GM19395 (cell line): ENCODE results near the gene CALR.
"Not testable (repeated sequence)": the region's sequence is repeated elsewhere in the genome, so short reads cannot be mapped to it uniquely, and the experiment has no call there.

Experiments used
- ATAC-seq: cut with Tn5 transposase; IDR thresholded peaks from one replicate; pipeline ENCODE4 v1.9.1; 2021; ENCODE audit warnings: mild to moderate bottlenecking, moderate library complexity; ENCODE audit not compliant: unreplicated experiment

The CALR gene

GRCh38 chr19:12976109-12976508, 37.7 kb downstream of the CALR start:
- not testable (repeated sequence) for ATAC-seq

DNA sequence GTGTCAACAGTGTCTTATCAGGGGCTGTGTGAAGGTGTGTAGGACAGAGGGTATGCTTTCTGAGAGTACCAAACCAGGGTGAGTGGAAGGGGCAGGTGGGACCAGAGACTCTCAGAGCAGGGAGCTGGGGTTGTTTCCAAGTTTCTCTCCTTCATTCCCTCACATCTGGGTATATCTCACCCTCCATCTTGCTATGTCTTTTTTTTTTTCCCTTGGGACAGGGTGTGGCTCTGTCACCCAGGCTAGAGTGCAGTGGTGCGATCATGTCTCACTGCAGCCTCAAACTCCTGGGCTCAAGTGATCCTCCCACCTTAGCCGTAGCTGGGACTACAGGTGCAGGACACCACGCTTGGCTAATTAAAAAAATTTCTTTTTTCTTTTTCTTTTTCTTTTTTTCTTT, 41.6 kb downstream of the CALR start:
- ATAC-seq, result no peak

- ATAC-seq, result no peak
Measured at GRCh38 chr19:12982648-12983047, 44.2 kb downstream of the CALR start.

DNA sequence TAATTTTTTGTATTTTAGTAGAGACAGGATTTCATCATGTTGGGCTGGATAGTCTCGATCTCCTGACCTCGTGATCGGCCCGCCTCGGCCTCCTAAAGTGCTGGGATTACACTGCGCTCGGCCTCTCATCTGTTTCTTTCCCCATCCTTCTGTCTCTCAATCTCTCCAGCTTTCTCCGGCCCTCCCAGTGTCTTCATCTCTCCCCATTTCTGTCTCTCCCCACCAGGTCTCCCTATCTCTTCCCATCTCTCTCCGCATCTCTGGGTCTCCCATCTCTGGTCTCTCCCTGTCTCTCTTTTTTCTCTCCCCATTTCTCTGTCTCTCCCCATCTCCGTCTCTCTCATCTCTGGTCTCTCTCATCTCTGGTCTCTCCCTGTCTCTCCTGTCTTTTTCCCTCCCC, 44.7 kb downstream of the CALR start:
- no peak for ATAC-seq

DNA sequence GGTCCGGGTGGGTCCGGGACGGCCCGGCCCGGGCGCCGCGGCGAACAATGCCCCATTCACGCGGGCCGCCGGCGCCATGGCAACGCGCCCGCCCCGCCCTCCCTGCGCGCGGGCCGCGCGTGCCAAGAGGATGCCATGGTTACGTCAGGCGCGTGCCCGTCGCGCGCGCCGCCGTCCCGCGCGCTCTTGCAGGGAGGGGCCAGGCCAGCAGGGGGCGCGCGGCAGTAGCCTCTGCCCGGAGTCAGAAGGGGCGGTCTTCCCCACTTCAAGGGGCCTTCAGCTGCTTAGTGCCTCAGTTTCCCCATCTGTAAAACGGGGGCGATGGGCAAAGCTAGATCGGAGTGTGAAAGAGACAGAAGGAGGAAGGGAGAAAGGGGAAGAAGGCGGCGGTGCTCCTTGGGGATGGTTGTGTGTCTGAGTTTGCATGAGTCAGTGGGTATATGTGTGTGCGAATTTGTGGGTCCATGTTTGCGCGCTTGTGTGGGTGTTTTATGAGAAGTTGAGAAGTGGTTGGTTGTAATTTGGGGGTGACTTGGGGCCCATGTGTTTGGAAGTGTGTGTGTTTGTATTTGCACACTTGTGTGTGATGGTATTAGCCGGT, 45.2 kb downstream of the CALR start:
- ATAC-seq, result no peak

GRCh38 chr19:12984143-12984627, 45.8 kb downstream of the CALR start:
- no peak for ATAC-seq

DNA sequence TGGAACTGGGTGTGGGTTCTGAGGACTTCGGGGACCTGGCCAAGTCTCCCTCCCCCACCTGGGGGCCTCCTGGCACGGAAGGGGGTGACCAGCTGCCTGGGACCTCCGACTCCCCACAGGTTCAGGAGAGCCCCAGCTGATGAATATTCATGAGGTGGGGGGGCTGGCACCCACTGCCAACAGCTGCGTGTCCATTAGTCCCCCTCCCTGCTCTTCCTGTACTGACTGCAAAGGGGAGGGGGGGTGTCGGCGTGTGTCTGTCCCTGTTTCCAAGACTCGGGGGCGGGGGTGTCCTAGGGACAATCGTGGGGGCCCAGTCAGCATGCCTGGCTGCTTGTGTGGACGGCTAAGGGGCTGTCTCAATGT, 46.3 kb downstream of the CALR start:
- no peak for ATAC-seq

GRCh38 chr19:12985049-12985776, 46.8 kb downstream of the CALR start:
- no peak for ATAC-seq

GRCh38 chr19:12986726-12987125, 48.3 kb downstream of the CALR start:
- no peak for ATAC-seq

DNA sequence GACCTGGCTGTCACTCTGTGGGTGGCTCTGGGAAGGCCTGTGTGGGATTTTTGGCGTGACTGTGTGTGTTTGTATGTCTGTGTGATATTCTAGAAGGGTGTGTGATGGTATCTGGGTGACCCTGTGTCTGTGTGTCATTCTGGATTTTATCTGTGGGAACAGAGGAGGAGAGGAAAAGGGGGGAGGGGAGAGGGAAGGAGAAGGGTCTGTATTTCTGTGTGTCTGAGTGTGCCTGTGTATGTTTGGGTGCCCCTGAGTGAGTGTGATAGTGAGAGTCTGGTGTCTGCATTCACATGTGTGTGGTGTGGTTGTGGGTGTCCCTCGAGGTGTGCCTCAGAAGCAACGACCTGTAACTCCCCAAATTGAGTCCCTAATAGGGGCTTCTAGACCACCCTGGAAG, 48.8 kb downstream of the CALR start:
- ATAC-seq, result no peak

DNA sequence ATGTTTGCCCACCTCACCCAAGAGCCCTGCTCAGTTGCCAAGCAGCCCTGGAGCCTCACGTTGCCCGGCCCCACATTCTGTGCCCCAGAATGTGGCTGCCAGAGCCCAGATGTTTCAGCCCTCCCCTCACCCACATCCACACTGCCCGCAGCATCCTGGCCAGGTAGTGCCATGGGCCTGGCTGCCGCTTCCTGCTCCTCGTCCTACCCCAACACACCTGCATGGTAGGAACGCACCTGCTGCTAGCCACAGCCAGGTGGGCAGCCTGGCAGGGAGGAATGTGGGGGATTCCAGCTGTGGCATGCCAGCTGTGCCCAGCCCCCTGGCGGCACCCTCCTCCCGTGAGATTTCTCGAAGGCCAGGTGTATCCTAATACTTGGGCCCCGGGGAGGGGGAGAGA, 49.4 kb downstream of the CALR start:
- no peak for ATAC-seq

DNA sequence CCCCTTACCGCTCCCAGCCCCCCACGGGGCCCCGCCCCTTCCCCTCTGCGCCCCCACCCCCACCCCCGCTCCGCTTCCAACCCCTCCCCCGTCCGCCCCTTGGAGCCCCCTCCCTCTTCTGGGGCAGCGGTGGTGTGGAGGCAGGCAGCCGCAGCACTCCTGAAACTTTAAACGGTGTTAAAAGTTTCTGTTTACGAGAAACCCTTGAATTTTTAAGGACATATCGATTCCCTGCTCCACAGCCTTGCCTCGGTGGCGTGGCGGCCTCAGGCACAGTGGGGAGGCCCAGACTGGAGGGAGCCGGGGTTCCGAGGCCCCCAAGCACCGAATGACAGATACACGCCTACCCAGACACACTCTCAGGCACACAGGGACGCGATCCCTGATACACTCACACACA, 52.0 kb downstream of the CALR start:
- no peak for ATAC-seq

DNA sequence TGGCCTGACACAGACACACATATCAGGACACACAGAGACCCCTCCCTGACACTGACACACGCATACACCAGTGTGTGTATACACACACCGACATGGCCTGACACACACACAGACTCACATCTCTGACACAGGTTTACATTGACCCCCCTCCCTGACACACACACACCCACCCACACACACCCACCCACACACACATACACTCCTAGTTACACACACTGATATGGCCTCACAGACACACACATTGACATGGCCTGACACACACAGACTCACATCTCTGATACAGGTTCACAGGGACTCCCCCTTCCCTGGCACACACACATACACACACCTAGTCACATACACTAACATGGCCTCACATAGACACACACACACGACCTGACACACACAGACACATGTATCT, 52.4 kb downstream of the CALR start:
- no peak for ATAC-seq

DNA sequence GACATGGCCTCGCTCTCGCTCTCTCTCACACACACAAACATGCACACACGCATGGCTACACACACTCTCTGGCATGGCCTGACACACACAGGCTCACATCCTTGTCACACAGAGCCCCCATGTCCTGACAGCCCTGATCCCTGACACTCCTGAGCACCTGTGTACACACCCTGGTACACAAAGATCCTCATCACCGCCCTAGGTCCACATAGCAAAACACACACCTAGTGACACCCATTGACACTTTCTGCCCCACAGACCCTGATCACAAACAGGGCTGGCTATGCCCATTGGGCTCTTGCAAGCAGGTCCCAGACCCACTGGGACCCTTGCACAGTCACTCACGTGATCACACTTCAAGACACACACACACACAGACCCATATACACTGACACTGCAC, 52.9 kb downstream of the CALR start:
- no peak for ATAC-seq

- ATAC-seq, result no peak
Measured at GRCh38 chr19:12992729-12993128, 54.3 kb downstream of the CALR start.

DNA sequence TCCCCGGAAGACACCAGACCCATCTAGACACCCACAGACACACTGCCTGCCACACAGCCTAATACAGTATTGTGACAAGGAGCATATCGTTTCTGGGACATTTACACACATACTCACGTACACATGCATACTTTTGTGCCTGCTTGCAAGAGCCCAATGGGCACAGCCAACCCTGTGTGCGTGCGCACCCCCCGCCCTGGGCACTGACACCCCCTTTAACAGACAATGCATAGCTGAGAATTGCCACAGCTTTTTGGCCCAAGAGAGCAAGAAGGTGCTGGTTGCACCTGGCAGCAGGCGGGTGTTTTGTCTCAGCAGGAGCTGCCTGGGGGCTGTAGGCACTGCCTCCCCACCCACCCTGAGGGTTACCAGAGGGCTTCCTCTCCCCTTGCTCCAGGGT, 55.2 kb downstream of the CALR start:
- ATAC-seq, result no peak
